H9 (cell line): ENCODE results near the gene CHST13. TPM values are rescaled to one million over a fixed set of nuclear protein-coding genes. Genes with fewer than 3 reads are reported as not detected.

Experiments
- DNase-seq: peaks from one replicate; pipeline ENCODE4 v3.0.0-alpha.2; 2017
- H2AFZ ChIP-seq: one replicate; pipeline ENCODE4 v1.6.1; 2013; ENCODE audit warnings: mild to moderate bottlenecking, low read length, control low read depth, moderate library complexity
- H2AK5ac ChIP-seq: 2 replicates; pipeline ENCODE4 v1.6.1; 2013; ENCODE audit warnings: low read length, control low read depth, mixed read lengths; ENCODE audit not compliant: insufficient read length
- H2BK120ac ChIP-seq: one replicate; pipeline ENCODE4 v1.6.1; 2013; ENCODE audit warnings: low read depth, mild to moderate bottlenecking, low read length, control low read depth, inconsistent platforms; ENCODE audit not compliant: poor library complexity, severe bottlenecking
- H2BK12ac ChIP-seq: 2 replicates; pipeline ENCODE4 v1.6.1; 2013; ENCODE audit warnings: low read length, control low read depth, mixed read lengths, low read depth; ENCODE audit not compliant: insufficient read length
- H2BK15ac ChIP-seq: 2 replicates; pipeline ENCODE4 v1.6.1; 2013; ENCODE audit warnings: low read depth, low read length, control low read depth
- H2BK20ac ChIP-seq: one replicate; pipeline ENCODE4 v1.6.1; 2013; ENCODE audit warnings: low read depth, mild to moderate bottlenecking, low read length, control low read depth, inconsistent platforms; ENCODE audit not compliant: poor library complexity, severe bottlenecking
- H2BK5ac ChIP-seq: 2 replicates; pipeline ENCODE4 v1.6.1; 2013; ENCODE audit warnings: low read length, control low read depth, mixed read lengths; ENCODE audit not compliant: insufficient read length
- H3K14ac ChIP-seq: 2 replicates; pipeline ENCODE4 v1.6.1; 2013; ENCODE audit warnings: low read length, control low read depth; ENCODE audit not compliant: insufficient read depth
- H3K18ac ChIP-seq: 2 replicates; pipeline ENCODE4 v1.6.1; 2013; ENCODE audit warnings: low read depth, mild to moderate bottlenecking, mixed read lengths, low read length, control low read depth; ENCODE audit not compliant: insufficient read length
- H3K23ac ChIP-seq: 2 replicates; pipeline ENCODE4 v1.6.1; 2013; ENCODE audit warnings: low read length, control low read depth, mixed read lengths, low read depth; ENCODE audit not compliant: insufficient read length
- H3K23me2 ChIP-seq: 2 replicates; pipeline ENCODE4 v1.6.1; 2013; ENCODE audit warnings: low read depth, mild to moderate bottlenecking, mixed read lengths, low read length, control low read depth; ENCODE audit not compliant: insufficient read length, poor library complexity, severe bottlenecking
- H3K27ac ChIP-seq: 2 replicates; pipeline ENCODE4 v1.5.1; 2013; ENCODE audit warnings: low read length, control low read depth, mixed read lengths, low read depth; ENCODE audit not compliant: insufficient read length
- H3K27me3 ChIP-seq: 2 replicates; pipeline ENCODE4 v1.6.1; 2013; ENCODE audit warnings: low read length, control low read depth, inconsistent platforms; ENCODE audit not compliant: insufficient read depth
- H3K4ac ChIP-seq: 2 replicates; pipeline ENCODE4 v1.6.1; 2013; ENCODE audit warnings: low read depth, mild to moderate bottlenecking, control low read depth, inconsistent platforms, low read length, moderate library complexity
- H3K4me1 ChIP-seq: 2 replicates; pipeline ENCODE4 v1.6.1; 2013; ENCODE audit warnings: low read length, control low read depth, inconsistent platforms; ENCODE audit not compliant: insufficient read depth
- H3K4me2 ChIP-seq: 2 replicates; pipeline ENCODE4 v1.6.1; 2013; ENCODE audit warnings: low read length, control low read depth, mixed read lengths; ENCODE audit not compliant: insufficient read length, insufficient read depth
- H3K56ac ChIP-seq: 2 replicates; pipeline ENCODE4 v1.6.1; 2013; ENCODE audit warnings: low read depth, mild to moderate bottlenecking, mixed read lengths, low read length, control low read depth; ENCODE audit not compliant: insufficient read length
- H3K79me1 ChIP-seq: 2 replicates; pipeline ENCODE4 v1.6.1; 2013; ENCODE audit warnings: low read depth, mild to moderate bottlenecking, moderate library complexity, low read length, control low read depth, inconsistent platforms; ENCODE audit not compliant: insufficient read depth, poor library complexity, severe bottlenecking
- H3K79me2 ChIP-seq: 2 replicates; pipeline ENCODE4 v1.6.1; 2013; ENCODE audit warnings: low read length, control low read depth, inconsistent platforms; ENCODE audit not compliant: insufficient read depth
- H3K9ac ChIP-seq: 2 replicates; pipeline ENCODE4 v1.6.1; 2013; ENCODE audit warnings: low read length, control low read depth, mixed read lengths; ENCODE audit not compliant: insufficient read length; ENCODE audit errors: extremely low read depth
- H3K9me3 ChIP-seq: one replicate; pipeline ENCODE4 v1.6.1; 2013; ENCODE audit warnings: low read depth, low read length, inconsistent platforms; ENCODE audit not compliant: control insufficient read depth
- H3T11ph ChIP-seq: one replicate; pipeline ENCODE4 v1.6.1; 2013; ENCODE audit warnings: mild to moderate bottlenecking, low read length, control low read depth, inconsistent platforms
- H4K20me1 ChIP-seq: one replicate; pipeline ENCODE4 v1.6.1; 2013; ENCODE audit not compliant: control insufficient read depth, insufficient read length, insufficient read depth
- H4K5ac ChIP-seq: 2 replicates; pipeline ENCODE4 v1.6.1; 2013; ENCODE audit warnings: low read depth, mild to moderate bottlenecking, mixed read lengths, low read length, control low read depth; ENCODE audit not compliant: insufficient read length
- H4K8ac ChIP-seq: replicated peaks from 2 replicates; pipeline ENCODE4 v1.6.1; 2013; ENCODE audit warnings: low read length, control low read depth, mixed read lengths, low read depth; ENCODE audit not compliant: insufficient read length
- H4K91ac ChIP-seq: 2 replicates; pipeline ENCODE4 v1.6.1; 2013; ENCODE audit warnings: low read depth, mild to moderate bottlenecking, moderate library complexity, mixed read lengths, low read length, control low read depth; ENCODE audit not compliant: insufficient read length
- H3K27ac Mint-ChIP-seq, 3 experiments: 2 replicates in 2 of 3; 3 replicates in 1 of 3; pipeline ENCODE4 v1.8.0; 2020 to 2021; ENCODE audit warnings: mixed read lengths in 3 of 3, mild to moderate bottlenecking in 1 of 3, moderate library complexity in 1 of 3
- H3K27me3 Mint-ChIP-seq: 2 replicates; pipeline ENCODE4 v1.8.0; 2021; ENCODE audit warnings: low read depth, mild to moderate bottlenecking, moderate library complexity, mixed read lengths
- H3K36me3 Mint-ChIP-seq, 3 experiments: 2 replicates in 2 of 3; 3 replicates in 1 of 3; pipeline ENCODE4 v1.8.0; 2020 to 2021; ENCODE audit warnings: low read depth in 3 of 3, mixed read lengths in 3 of 3; ENCODE audit not compliant: insufficient read depth in 1 of 3
- H3K4me1 Mint-ChIP-seq, 2 experiments: 2 replicates each; pipeline ENCODE4 v1.8.0; 2020; ENCODE audit warnings: mixed read lengths in 2 of 2
- H3K4me3 Mint-ChIP-seq, 2 experiments: 2 replicates in 1 of 2; 3 replicates in 1 of 2; pipeline ENCODE4 v1.8.0; 2020 to 2021; ENCODE audit warnings: mild to moderate bottlenecking in 2 of 2, mixed read lengths in 2 of 2, moderate library complexity in 1 of 2
- H3K9me3 Mint-ChIP-seq, 2 experiments: 2 replicates in 1 of 2; 3 replicates in 1 of 2; pipeline ENCODE4 v1.8.0; 2020; ENCODE audit warnings: mild to moderate bottlenecking in 2 of 2, mixed read lengths in 2 of 2, moderate library complexity in 1 of 2
- WGBS: extraction: QIAGEN DNeasy Blood & Tissue Kit; methylation state at CpG from one replicate; pipeline ENCODE4 v1.1.7; 2013; ENCODE audit warnings: missing lambda C conversion rate, low lambda C conversion rate, mixed read lengths; ENCODE audit not compliant: insufficient read length; ENCODE audit errors: extremely low coverage; 5-methylcytosine and 5-hydroxymethylcytosine counted together
- total RNA-seq: library from RNA; stranded (reverse); gene quantifications from 2 replicates; pipeline ENCODE4 v1.2.1, GENCODE V29; 2021
- TF ChIP-seq, protein P1 (sequence below): fragments of 200-600 bp; sonication (generic); conservative IDR thresholded peaks from 3 replicates; pipeline ENCODE4 v1.8.0; 2021; ENCODE audit warnings: antibody characterized with exemption, mild to moderate bottlenecking

CHST13 gene
- total RNA-seq, 1 experiment from 2014 or later: 0.85 TPM

DNA sequence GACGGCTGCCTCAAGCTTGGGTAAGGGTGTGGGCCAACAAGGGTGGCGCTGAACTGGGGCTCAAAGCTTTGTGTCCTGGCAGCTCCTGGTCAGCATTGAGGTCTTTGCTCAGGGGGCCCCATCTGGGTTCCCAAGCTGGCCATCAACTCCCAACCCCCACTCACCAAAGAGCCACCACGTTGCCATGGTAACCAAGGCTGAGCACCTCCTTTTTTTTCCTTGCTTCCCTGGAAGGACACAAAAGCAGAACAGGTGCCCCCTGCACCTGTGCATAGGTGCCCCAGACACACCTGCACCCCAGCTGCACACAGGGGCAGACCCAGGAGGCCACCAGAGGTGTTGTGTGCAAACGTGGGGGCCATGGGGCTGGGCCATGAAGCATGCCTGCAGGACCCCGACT is 22.9 kb upstream of the CHST13 start:
- Histone ChIP-seq H2BK12ac (no peak overlapping the region), H3T11ph (no peak overlapping the region), H2BK15ac (no peak overlapping the region), H3K79me2 (no peaks in the 10 kb centered on the region), H3K14ac (no peak overlapping the region), H2AFZ (no peak overlapping the region), H3K18ac (no peak overlapping the region), H4K91ac (no peak overlapping the region), H3K23me2 (no peaks in the 10 kb centered on the region), H2BK20ac (no peak overlapping the region), H3K9me3 (no peaks in the 10 kb centered on the region), H3K56ac (no peak overlapping the region), H2AK5ac (no peak overlapping the region), H3K4ac (no peak overlapping the region), H3K27ac (no peak overlapping the region), H3K23ac (no peak overlapping the region), H3K4me2 (no peak overlapping the region), H3K27me3 (no peaks in the 10 kb centered on the region), H2BK120ac (no peak overlapping the region), H4K8ac (no peak overlapping the region), H3K79me1 (no peaks in the 10 kb centered on the region), H2BK5ac (no peak overlapping the region), H3K4me1 (peaks cover 3% of the 10 kb centered on the region; the same call in 1 of the 2 replicates), H4K5ac (no peak overlapping the region), H3K9ac (no peak overlapping the region), H4K20me1 (no peaks in the 10 kb centered on the region)
- no peak overlapping the region for H3K27ac Mint-ChIP-seq
- H3K36me3 Mint-ChIP-seq: no peaks in the 10 kb centered on the region
- TF ChIP-seq, protein P1, sequence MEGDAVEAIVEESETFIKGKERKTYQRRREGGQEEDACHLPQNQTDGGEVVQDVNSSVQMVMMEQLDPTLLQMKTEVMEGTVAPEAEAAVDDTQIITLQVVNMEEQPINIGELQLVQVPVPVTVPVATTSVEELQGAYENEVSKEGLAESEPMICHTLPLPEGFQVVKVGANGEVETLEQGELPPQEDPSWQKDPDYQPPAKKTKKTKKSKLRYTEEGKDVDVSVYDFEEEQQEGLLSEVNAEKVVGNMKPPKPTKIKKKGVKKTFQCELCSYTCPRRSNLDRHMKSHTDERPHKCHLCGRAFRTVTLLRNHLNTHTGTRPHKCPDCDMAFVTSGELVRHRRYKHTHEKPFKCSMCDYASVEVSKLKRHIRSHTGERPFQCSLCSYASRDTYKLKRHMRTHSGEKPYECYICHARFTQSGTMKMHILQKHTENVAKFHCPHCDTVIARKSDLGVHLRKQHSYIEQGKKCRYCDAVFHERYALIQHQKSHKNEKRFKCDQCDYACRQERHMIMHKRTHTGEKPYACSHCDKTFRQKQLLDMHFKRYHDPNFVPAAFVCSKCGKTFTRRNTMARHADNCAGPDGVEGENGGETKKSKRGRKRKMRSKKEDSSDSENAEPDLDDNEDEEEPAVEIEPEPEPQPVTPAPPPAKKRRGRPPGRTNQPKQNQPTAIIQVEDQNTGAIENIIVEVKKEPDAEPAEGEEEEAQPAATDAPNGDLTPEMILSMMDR: no peak
- WGBS: no CpG with 5 or more reads among the region's 5 CpGs
- no peak overlapping the region for H3K4me3 Mint-ChIP-seq
- H3K4me1 Mint-ChIP-seq: peaks cover 15 to 22% of the 10 kb centered on the region in 2 experiments
- no peak for DNase-seq
- H3K9me3 Mint-ChIP-seq: no peaks in the 10 kb centered on the region
- H3K27me3 Mint-ChIP-seq: no peaks in the 10 kb centered on the region
